Measurements from ENCODE around the gene BTBD7.
"Not testable (repeated sequence)": the region's sequence is repeated elsewhere in the genome, so short reads cannot be mapped to it uniquely, and the experiment has no call there.

The BTBD7 gene

GRCh38 chr14:93332853-93333630 is at the start of gene BTBD7:
Gene BTBD7 (minus strand): TSS chr14:93333036. CDS start chr14:93296051, 36,985 bp downstream.
- peak; percentile 97 for DNase-seq

GRCh38 chr14:93381644-93382043 is 48.8 kb upstream of the BTBD7 start:
- no peak for DNase-seq

GRCh38 chr14:93379831-93380230 is 47.0 kb upstream of the BTBD7 start:
- DNase-seq: no peak

- DNase-seq: no peak
Observed at GRCh38 chr14:93375673-93376156, 42.9 kb upstream of the BTBD7 start.

GRCh38 chr14:93369713-93370266 is 37.0 kb upstream of the BTBD7 start:
- no peak for DNase-seq

GRCh38 chr14:93368996-93369712 is 36.3 kb upstream of the BTBD7 start:
- no peak for DNase-seq

GRCh38 chr14:93354873-93355272 is 22.0 kb upstream of the BTBD7 start:
- DNase-seq: not testable (repeated sequence)

- no peak for DNase-seq
Observed at GRCh38 chr14:93348292-93348691, 15.5 kb upstream of the BTBD7 start.

GRCh38 chr14:93347850-93348249 is 15.0 kb upstream of the BTBD7 start:
- DNase-seq: no peak

- DNase-seq: no peak
Observed at GRCh38 chr14:93346926-93347721, 14.3 kb upstream of the BTBD7 start, which contains the start of gene COX8C. Gene COX8C (plus strand): TSS chr14:93347182. CDS start chr14:93347269, 87 bp downstream.

- DNase-seq: no peak
Observed at GRCh38 chr14:93343797-93344196, 11.0 kb upstream of the BTBD7 start.

GRCh38 chr14:93343266-93343665 is 10.4 kb upstream of the BTBD7 start:
- DNase-seq: no peak

GRCh38 chr14:93337884-93338283 is 5.0 kb upstream of the BTBD7 start:
- DNase-seq: no peak

- DNase-seq: no peak
Observed at GRCh38 chr14:93337143-93337753, 4.4 kb upstream of the BTBD7 start.

- no peak for DNase-seq
Observed at GRCh38 chr14:93333631-93334103, 831 bp upstream of the BTBD7 start.

GRCh38 chr14:93332397-93332852 is 411 bp downstream of the BTBD7 start:
- DNase-seq: peak; percentile 39

- no peak for DNase-seq
Observed at GRCh38 chr14:93331728-93332396, 974 bp downstream of the BTBD7 start.

GRCh38 chr14:93331002-93331727 is 1.7 kb downstream of the BTBD7 start:
- DNase-seq: no peak

GRCh38 chr14:93330609-93331000 is 2.2 kb downstream of the BTBD7 start:
- no peak for DNase-seq

- DNase-seq: no peak
Observed at GRCh38 chr14:93329965-93330608, 2.7 kb downstream of the BTBD7 start.
